Neural crest cell (in vitro differentiated cells): ENCODE results near the gene CD83. TPM values are rescaled to one million over a fixed set of nuclear protein-coding genes. Genes with fewer than 3 reads are reported as not detected.
"Not testable (repeated sequence)": the region's sequence is repeated elsewhere in the genome, so short reads cannot be mapped to it uniquely, and the experiment has no call there.

Experiments
- DNase-seq: peaks from one replicate; pipeline ENCODE4 v3.0.0; 2021; ENCODE audit warnings: low read depth, mixed read lengths, low spot score
- H3K27ac Mint-ChIP-seq: one replicate; pipeline ENCODE4 v1.8.0; 2021; ENCODE audit warnings: mild to moderate bottlenecking, mixed read lengths; ENCODE audit not compliant: unreplicated experiment
- H3K27me3 Mint-ChIP-seq: 2 replicates; pipeline ENCODE4 v1.8.0; 2021; ENCODE audit warnings: low read depth, mild to moderate bottlenecking, mixed read lengths
- H3K36me3 Mint-ChIP-seq: 2 replicates; pipeline ENCODE4 v1.8.0; 2021; ENCODE audit warnings: low read depth, mild to moderate bottlenecking, mixed read lengths
- H3K4me1 Mint-ChIP-seq: 2 replicates; pipeline ENCODE4 v1.8.0; 2021; ENCODE audit warnings: mixed read lengths
- H3K4me3 Mint-ChIP-seq: one replicate; pipeline ENCODE4 v1.8.0; 2021; ENCODE audit warnings: mild to moderate bottlenecking, mixed read lengths
- H3K9me3 Mint-ChIP-seq: 2 replicates; pipeline ENCODE4 v1.8.0; 2021; ENCODE audit warnings: mixed read lengths
- total RNA-seq: library from RNA; stranded (reverse); gene quantifications from 2 replicates; pipeline ENCODE4 v1.2.1, GENCODE V29; 2021
- TF ChIP-seq, protein P1 (sequence below): fragments of 200-600 bp; sonication (generic); conservative IDR thresholded peaks from 2 replicates; pipeline ENCODE4 v1.5.0; 2021; ENCODE audit warnings: antibody characterized with exemption, mild to moderate bottlenecking

Gene CD83
- total RNA-seq, 1 donor from 2014 or later, result 7.9 TPM

DNA sequence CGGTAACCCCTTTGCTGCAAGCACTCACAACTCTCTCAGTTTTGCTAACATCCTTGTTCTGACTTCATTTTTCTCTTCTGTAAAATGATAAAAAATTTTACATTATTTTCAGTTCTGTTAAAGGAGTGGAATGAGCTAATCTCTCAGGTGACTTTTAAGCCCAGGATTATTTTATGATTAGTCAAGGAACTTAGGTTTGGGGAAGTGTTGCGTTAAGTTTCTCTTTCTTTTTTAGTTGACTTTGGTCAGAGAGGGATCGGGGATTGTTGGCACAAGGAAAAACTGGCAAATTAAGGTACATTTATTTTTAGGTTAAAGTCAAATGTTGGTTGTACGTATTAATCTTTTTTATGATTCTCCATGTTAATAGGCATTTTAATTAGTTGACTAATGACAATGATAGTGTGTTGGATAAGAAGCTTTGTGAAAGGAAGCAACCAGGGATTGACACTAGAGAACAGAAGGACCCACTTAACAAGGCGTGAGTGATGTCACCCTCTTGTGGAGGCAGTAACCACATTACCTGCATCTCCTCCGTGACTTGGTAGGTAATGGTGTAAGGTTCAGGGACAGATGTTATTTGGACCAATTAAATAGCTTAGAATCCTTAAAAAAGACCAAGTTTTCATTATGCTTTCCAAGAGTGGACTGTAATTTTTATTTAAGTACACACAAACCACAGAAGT is 31.6 kb downstream of the CD83 start:
- no peaks in the 10 kb centered on the region for H3K9me3 Mint-ChIP-seq
- TF ChIP-seq, protein P1, sequence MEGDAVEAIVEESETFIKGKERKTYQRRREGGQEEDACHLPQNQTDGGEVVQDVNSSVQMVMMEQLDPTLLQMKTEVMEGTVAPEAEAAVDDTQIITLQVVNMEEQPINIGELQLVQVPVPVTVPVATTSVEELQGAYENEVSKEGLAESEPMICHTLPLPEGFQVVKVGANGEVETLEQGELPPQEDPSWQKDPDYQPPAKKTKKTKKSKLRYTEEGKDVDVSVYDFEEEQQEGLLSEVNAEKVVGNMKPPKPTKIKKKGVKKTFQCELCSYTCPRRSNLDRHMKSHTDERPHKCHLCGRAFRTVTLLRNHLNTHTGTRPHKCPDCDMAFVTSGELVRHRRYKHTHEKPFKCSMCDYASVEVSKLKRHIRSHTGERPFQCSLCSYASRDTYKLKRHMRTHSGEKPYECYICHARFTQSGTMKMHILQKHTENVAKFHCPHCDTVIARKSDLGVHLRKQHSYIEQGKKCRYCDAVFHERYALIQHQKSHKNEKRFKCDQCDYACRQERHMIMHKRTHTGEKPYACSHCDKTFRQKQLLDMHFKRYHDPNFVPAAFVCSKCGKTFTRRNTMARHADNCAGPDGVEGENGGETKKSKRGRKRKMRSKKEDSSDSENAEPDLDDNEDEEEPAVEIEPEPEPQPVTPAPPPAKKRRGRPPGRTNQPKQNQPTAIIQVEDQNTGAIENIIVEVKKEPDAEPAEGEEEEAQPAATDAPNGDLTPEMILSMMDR, result no peak
- H3K4me1 Mint-ChIP-seq, result no peaks in the 10 kb centered on the region
- no peaks in the 10 kb centered on the region for H3K36me3 Mint-ChIP-seq
- no peaks in the 10 kb centered on the region for H3K27me3 Mint-ChIP-seq
- H3K27ac Mint-ChIP-seq, result no peak overlapping the region
- no peak overlapping the region for H3K4me3 Mint-ChIP-seq
- DNase-seq, result no peak

DNA sequence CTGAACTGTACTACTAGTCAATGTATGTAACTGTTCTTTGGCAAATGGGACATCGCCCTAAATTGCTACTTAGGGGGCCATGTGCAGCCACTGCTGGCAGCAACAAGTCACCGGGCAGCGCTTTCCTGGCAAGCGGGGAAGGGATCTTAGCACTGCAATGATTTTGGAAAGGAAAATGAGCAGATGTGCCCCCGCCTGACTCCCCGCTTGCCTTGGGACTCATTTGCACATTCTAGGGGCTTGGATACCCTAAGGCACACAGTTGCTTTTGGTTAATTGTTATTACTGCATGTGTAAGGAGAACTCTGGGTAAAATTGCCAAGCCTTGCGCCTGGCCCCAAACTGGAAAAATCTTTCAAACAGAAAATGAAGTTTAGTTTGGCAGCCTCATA is 32.2 kb downstream of the CD83 start:
- no peaks in the 10 kb centered on the region for H3K9me3 Mint-ChIP-seq
- DNase-seq, result no peak
- H3K36me3 Mint-ChIP-seq, result no peaks in the 10 kb centered on the region
- TF ChIP-seq, protein P1, result no peak
- H3K4me1 Mint-ChIP-seq, result no peaks in the 10 kb centered on the region
- H3K27ac Mint-ChIP-seq, result no peak overlapping the region
- no peak overlapping the region for H3K4me3 Mint-ChIP-seq
- no peaks in the 10 kb centered on the region for H3K27me3 Mint-ChIP-seq

DNA sequence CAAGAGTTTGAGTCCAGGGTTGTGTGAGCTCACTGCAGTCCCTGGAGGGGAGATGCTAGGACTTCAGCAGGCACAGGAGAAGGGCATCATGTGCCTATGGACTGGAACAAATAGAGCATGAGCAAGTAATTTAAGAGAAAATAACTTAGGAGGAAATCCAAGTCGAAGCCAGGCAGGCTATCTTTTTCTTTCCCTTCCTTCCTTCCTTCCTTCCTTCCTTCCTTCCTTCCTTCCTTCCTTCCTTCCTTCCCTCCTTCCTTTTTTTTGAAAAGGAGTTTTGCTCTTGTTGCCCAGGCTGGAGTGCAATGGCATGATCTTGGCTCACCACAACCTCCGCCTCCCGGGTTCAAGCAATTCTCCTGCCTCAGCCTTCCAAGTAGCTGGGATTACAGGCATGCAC is 33.7 kb downstream of the CD83 start:
- H3K36me3 Mint-ChIP-seq, H3K9me3 Mint-ChIP-seq, H3K4me1 Mint-ChIP-seq, DNase-seq, H3K27ac Mint-ChIP-seq, H3K27me3 Mint-ChIP-seq, H3K4me3 Mint-ChIP-seq: not testable (repeated sequence)

DNA sequence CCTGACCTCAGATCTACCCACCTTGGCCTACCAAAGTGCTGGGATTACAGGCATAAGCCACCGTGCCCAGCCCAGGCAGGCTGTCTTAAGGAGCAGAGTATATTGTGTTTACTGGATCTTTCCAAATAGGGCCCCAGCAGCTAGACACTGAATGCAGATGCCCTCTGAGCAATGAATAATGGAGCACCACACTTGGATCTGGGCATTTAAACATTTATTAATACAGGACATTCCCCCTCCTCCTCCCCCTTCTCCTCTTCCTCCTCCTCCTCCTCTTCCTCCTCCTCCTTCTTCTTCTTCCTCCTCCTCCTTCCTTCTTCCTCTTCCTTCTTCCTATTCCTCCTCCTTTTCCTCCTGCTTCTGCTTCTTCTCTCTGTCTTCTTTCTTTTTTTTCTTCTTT is 34.2 kb downstream of the CD83 start:
- Mint-ChIP-seq H3K36me3 (no peaks in the 10 kb centered on the region), H3K4me3 (no peak overlapping the region), H3K27ac (no peak overlapping the region), H3K27me3 (no peaks in the 10 kb centered on the region), H3K4me1 (no peaks in the 10 kb centered on the region), H3K9me3 (no peaks in the 10 kb centered on the region)
- DNase-seq, result no peak
- TF ChIP-seq, protein P1, result no peak

DNA sequence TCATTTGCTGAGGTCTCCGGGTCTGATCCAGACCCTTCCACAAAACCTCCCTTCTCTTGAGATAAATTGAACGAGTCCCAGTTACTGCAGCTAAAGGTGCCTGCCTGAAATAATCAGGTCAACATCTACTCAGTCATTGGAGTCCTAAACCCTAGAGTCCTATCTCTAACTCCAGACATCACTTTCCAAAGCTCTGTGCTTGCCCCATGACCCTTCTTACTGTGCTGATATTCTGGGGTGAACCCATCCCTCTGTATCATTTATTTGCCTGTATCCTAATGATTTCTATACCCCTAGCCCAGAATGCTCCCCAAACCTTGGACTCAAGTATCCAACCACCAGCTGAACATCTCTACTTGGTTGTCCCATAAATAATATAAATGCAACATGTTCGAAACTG is 35.7 kb downstream of the CD83 start:
- DNase-seq, result no peak
- Mint-ChIP-seq H3K4me3 (no peak overlapping the region), H3K4me1 (no peaks in the 10 kb centered on the region), H3K27ac (no peak overlapping the region), H3K36me3 (no peaks in the 10 kb centered on the region), H3K9me3 (no peaks in the 10 kb centered on the region), H3K27me3 (no peaks in the 10 kb centered on the region)
- TF ChIP-seq, protein P1, result no peak

DNA sequence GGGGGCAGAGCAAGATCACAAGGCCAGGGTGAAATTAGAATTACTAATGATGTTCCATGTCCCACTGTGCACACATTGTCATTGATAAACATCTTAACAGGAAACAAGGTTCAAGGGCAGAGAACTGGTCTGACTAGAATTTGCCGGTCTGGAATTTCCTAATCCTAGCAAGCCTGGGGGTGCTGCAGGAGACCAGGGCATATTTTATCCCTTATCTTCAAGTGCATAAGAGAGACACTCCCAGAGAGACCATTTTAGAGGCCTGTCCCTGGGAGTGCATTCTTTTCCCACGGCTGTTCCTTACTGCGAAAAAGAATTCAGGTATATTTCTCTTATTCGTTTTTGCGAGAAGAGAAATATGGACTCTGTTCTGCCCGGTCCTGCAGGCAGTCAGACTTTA is 41.5 kb downstream of the CD83 start:
- H3K4me1 Mint-ChIP-seq, result peaks cover 4% of the 10 kb centered on the region

More for the DNA sequence above, 41.5 kb downstream of the CD83 start:
- peaks cover 9% of the 10 kb centered on the region for H3K9me3 Mint-ChIP-seq
- H3K27ac Mint-ChIP-seq, result no peak overlapping the region
- peaks cover 5% of the 10 kb centered on the region for H3K36me3 Mint-ChIP-seq
- H3K4me3 Mint-ChIP-seq, result no peak overlapping the region
- DNase-seq, result no peak
- H3K27me3 Mint-ChIP-seq, result no peaks in the 10 kb centered on the region
- TF ChIP-seq, protein P1, result no peak
